Panc1 (cell line): Measurements from ENCODE around the gene PDZD2. TPM values are rescaled to one million over a fixed set of nuclear protein-coding genes. Genes with fewer than 3 reads are reported as not detected.

Experiments
- ATAC-seq: fragments of 200-7000 bp; cut with Tn5 transposase; 2 replicates; pipeline ENCODE4 v1.9.1; 2020; ENCODE audit warnings: mild to moderate bottlenecking, moderate library complexity
- BruUV-seq: library from RNA; stranded (reverse); fragments of 400-500 nt; replicated peaks from 2 replicates; lab custom pipeline; 2021; lab: Mats Ljungman, UMichigan
- CTCF ChIA-PET: fragments of 300-600 bp; sonication (Branson Sonifier 250); formaldehyde crosslinking; loops from one replicate; lab custom pipeline; 2022; ENCODE audit warnings: antibody characterized with exemption; lab: Charles Lee
- POLR2A ChIA-PET: fragments of 300-600 bp; sonication (Branson Sonifier 250); formaldehyde crosslinking; loops from one replicate; lab custom pipeline; 2022; ENCODE audit warnings: antibody characterized with exemption; lab: Charles Lee
- DNase-seq: peaks from one replicate; pipeline ENCODE4 v3.0.0-alpha.2; 2010; ENCODE audit warnings: low read depth, low spot score
- H3K27ac ChIP-seq: 2 replicates; pipeline ENCODE4 v1.5.1; 2011; ENCODE audit warnings: mild to moderate bottlenecking, low read length, inconsistent platforms
- H3K27me3 ChIP-seq: fragments of 200-500 bp; sonication (Bioruptor generic); 2 replicates; pipeline ENCODE4 v1.6.0; 2014; ENCODE audit warnings: low read length, inconsistent platforms; ENCODE audit not compliant: control insufficient read depth, insufficient read depth
- H3K36me3 ChIP-seq: fragments of 200-500 bp; sonication (Bioruptor generic); 2 replicates; pipeline ENCODE4 v1.5.1; 2014; ENCODE audit warnings: inconsistent platforms, mild to moderate bottlenecking, low read length, moderate library complexity; ENCODE audit not compliant: control insufficient read depth, insufficient read depth
- H3K4me1 ChIP-seq: 2 replicates; pipeline ENCODE4 v1.5.1; 2011; ENCODE audit warnings: inconsistent platforms, mild to moderate bottlenecking, low read length, moderate library complexity; ENCODE audit not compliant: control insufficient read depth, insufficient read depth
- H3K4me3 ChIP-seq, 2 experiments: 2 replicates each; pipeline ENCODE4 v1.5.1; 2011 to 2012; ENCODE audit warnings: low read depth in 2 of 2, low read length in 2 of 2, mild to moderate bottlenecking in 2 of 2, inconsistent platforms in 1 of 2, moderate library complexity in 1 of 2
- H3K9me3 ChIP-seq: fragments of 200-500 bp; sonication (Bioruptor generic); 2 replicates; pipeline ENCODE4 v1.5.1; 2014; ENCODE audit warnings: low read depth, mild to moderate bottlenecking, inconsistent platforms, low read length, moderate library complexity; ENCODE audit not compliant: control insufficient read depth, insufficient read depth
- POLR2AphosphoS5 ChIP-seq: IDR thresholded peaks from 2 replicates; pipeline ENCODE4 v1.6.1; 2012; ENCODE audit warnings: mild to moderate bottlenecking, low read depth, low read length, moderate library complexity
- REST ChIP-seq, 2 experiments: IDR thresholded peaks; 2 replicates each; pipeline ENCODE4 v1.6.1; 2011 to 2012; ENCODE audit warnings: low read depth in 2 of 2, control low read depth in 1 of 2, low read length in 1 of 2, mild to moderate bottlenecking in 1 of 2, moderate library complexity in 1 of 2; ENCODE audit not compliant: insufficient read depth in 1 of 2
- SIN3A ChIP-seq: IDR thresholded peaks from 2 replicates; pipeline ENCODE4 v1.6.1; 2012; ENCODE audit warnings: low read depth, mild to moderate bottlenecking, low read length, moderate library complexity, borderline replicate concordance; ENCODE audit not compliant: insufficient read depth
- TCF7L2 ChIP-seq: IDR thresholded peaks from 2 replicates; pipeline ENCODE4 v1.6.1; 2011; ENCODE audit warnings: mild to moderate bottlenecking, low read depth, low read length, inconsistent platforms
- in situ Hi-C: cut with HindIII; loops from 2 replicates; pipeline ENCODE4 v1.10.0; 2016; ENCODE audit warnings: low sequenced_read_pairs, low pct_unique_long_range_greater_than_20kb
- intact Hi-C: fragments of 100-400 bp; cut with micrococcal nuclease; formaldehyde crosslinking; loops from one replicate; pipeline ENCODE4 v1.10.0; 2022; ENCODE audit not compliant: unreplicated experiment
- total RNA-seq: library from RNA; stranded (reverse); gene quantifications from one replicate; pipeline ENCODE4 v1.2.1, GENCODE V29; 2021; ENCODE audit not compliant: unreplicated experiment
- TF ChIP-seq, protein P1 (sequence below): fragments of 450-650 bp; IDR thresholded peaks from 2 replicates; pipeline ENCODE4 v1.5.1; 2017; ENCODE audit warnings: mild to moderate bottlenecking

Gene PDZD2
- total RNA-seq, 1 experiment from 2014 or later = 0.10 TPM

- POLR2A ChIA-PET = interaction anchor here (0.6 kb wide), 1 partner anchor 267 kb away, joined by 14 read pairs; no protein-coding TSS in a partner anchor
- ATAC-seq = no peak
- intact Hi-C loops = no loop called here
- H3K4me1 ChIP-seq = no peaks in the 10 kb centered on the region
- H3K36me3 ChIP-seq = no peaks in the 10 kb centered on the region
- no peak for DNase-seq
- in situ Hi-C loops = no loop called here
- CTCF ChIA-PET = interaction anchor here (0.7 kb wide), 1 partner anchor 11 kb away, joined by 4 read pairs; no protein-coding TSS in a partner anchor
- TF ChIP-seq SIN3A (no peak), POLR2AphosphoS5 (no peak), TCF7L2 (no peak), REST (IDR thresholded peaks at IDR 0.05; ENCODE audit: insufficient read depth in 1 of 2, low read depth in 2 of 2, low read length in 1 of 2) (no peak)
- TF ChIP-seq, protein P1, sequence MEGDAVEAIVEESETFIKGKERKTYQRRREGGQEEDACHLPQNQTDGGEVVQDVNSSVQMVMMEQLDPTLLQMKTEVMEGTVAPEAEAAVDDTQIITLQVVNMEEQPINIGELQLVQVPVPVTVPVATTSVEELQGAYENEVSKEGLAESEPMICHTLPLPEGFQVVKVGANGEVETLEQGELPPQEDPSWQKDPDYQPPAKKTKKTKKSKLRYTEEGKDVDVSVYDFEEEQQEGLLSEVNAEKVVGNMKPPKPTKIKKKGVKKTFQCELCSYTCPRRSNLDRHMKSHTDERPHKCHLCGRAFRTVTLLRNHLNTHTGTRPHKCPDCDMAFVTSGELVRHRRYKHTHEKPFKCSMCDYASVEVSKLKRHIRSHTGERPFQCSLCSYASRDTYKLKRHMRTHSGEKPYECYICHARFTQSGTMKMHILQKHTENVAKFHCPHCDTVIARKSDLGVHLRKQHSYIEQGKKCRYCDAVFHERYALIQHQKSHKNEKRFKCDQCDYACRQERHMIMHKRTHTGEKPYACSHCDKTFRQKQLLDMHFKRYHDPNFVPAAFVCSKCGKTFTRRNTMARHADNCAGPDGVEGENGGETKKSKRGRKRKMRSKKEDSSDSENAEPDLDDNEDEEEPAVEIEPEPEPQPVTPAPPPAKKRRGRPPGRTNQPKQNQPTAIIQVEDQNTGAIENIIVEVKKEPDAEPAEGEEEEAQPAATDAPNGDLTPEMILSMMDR = no peak
- BruUV-seq = no TSS peak
- no peak overlapping the region for H3K27ac ChIP-seq
- H3K27me3 ChIP-seq = peaks cover 1% of the 10 kb centered on the region; the same call in 1 of the 2 replicates
- H3K4me3 ChIP-seq = no peak overlapping the region
- no peaks in the 10 kb centered on the region for H3K9me3 ChIP-seq
Measured at GRCh38 chr5:31880449-31880848, 241.5 kb downstream of the PDZD2 start.

DNA sequence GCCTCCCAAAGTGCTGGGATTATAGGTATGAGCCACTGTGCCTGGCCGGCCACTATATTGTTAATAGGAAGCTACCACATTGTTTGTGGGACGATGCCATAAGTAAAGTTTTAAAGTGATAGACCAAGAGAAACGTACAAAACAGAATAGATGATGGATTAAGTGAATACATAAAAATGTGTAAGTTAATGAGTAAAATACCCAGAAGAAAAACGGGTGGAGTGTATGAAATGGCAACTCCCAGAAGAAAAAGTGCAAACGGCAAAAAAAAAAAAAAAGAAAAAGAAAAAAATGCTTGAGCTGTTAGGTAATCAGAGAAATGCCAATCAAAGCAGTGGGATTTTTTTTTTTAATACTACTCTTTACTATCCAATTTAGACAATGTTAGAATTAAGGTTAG is 246.0 kb downstream of the PDZD2 start:
- CTCF ChIA-PET = interaction anchor here (0.6 kb wide), 1 partner anchor 15 kb away, joined by 4 read pairs; no protein-coding TSS in a partner anchor
- in situ Hi-C loops (no loop called here), intact Hi-C loops (no loop called here)
- ATAC-seq (no peak), DNase-seq (no peak)
- Histone ChIP-seq H3K36me3 (no peaks in the 10 kb centered on the region), H3K27ac (no peak overlapping the region), H3K9me3 (no peaks in the 10 kb centered on the region), H3K4me1 (no peaks in the 10 kb centered on the region), H3K27me3 (peaks cover 3% of the 10 kb centered on the region), H3K4me3 (no peak overlapping the region)
- TF ChIP-seq POLR2AphosphoS5 = no peak
- no peak for TF ChIP-seq SIN3A
- TF ChIP-seq TCF7L2 = no peak
- no peak for TF ChIP-seq REST (IDR thresholded peaks at IDR 0.05; ENCODE audit: insufficient read depth in 1 of 2, low read depth in 2 of 2, low read length in 1 of 2)
- TF ChIP-seq, protein P1 = no peak
- POLR2A ChIA-PET = no interaction called here
- BruUV-seq = no TSS peak
